Measurements from ENCODE around the gene CTNNA3. TPM values are rescaled to one million over a fixed set of nuclear protein-coding genes. Genes with fewer than 3 reads are reported as not detected.

Gene CTNNA3
- total RNA-seq, 4 donors from 2014 or later, result 0.04 to 0.19 (median 0.11) TPM

DNA sequence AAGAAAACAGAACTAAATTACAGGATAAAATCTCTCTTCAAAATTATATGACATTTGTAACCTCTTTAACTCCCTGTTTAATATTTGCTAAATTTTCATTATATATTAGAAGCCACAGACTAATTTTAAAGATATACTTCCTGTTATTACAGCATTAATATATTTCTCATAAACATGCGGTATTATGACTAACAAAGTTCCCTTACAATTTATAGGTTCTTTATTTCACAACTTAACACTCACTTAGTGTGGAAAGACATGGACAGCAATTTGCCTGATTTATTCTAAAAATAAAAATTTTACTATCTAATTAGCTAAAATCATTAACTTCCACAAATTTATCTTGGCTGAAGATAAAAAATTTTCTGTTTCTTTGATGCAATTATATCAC lies 29.0 kb downstream of the CTNNA3 start:
- no peak for DNase-seq (ENCODE audit: low spot score in 2 of 2)
- intact Hi-C loops (cut with DNase I; ENCODE audit: low total_unique reads), result no loop called here
- 84 to 96% methylated on average over 1 of the region's 1 CpG for WGBS, 2 donors
- H3K4me3 ChIP-seq (ENCODE audit: low read depth, poor library complexity, severe bottlenecking), result no peak overlapping the region
- TF ChIP-seq POLR2A (IDR thresholded peaks at IDR 0.05), result no peak
- TF ChIP-seq, protein P1, sequence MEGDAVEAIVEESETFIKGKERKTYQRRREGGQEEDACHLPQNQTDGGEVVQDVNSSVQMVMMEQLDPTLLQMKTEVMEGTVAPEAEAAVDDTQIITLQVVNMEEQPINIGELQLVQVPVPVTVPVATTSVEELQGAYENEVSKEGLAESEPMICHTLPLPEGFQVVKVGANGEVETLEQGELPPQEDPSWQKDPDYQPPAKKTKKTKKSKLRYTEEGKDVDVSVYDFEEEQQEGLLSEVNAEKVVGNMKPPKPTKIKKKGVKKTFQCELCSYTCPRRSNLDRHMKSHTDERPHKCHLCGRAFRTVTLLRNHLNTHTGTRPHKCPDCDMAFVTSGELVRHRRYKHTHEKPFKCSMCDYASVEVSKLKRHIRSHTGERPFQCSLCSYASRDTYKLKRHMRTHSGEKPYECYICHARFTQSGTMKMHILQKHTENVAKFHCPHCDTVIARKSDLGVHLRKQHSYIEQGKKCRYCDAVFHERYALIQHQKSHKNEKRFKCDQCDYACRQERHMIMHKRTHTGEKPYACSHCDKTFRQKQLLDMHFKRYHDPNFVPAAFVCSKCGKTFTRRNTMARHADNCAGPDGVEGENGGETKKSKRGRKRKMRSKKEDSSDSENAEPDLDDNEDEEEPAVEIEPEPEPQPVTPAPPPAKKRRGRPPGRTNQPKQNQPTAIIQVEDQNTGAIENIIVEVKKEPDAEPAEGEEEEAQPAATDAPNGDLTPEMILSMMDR (IDR thresholded peaks at IDR 0.05), result no peak

- TF ChIP-seq, protein P1 (IDR thresholded peaks at IDR 0.05), result no peak
- no peak for TF ChIP-seq POLR2A (IDR thresholded peaks at IDR 0.05)
- 90% methylated on average over 1 of the region's 1 CpG for WGBS, 2 donors
- H3K4me3 ChIP-seq (ENCODE audit: low read depth, poor library complexity, severe bottlenecking), result no peak overlapping the region
- intact Hi-C loops (cut with DNase I; ENCODE audit: low total_unique reads), result no loop called here
- no peak for DNase-seq (ENCODE audit: low spot score in 2 of 2)
Measured at GRCh38 chr10:67666416-67667034, 29.5 kb downstream of the CTNNA3 start.

DNA sequence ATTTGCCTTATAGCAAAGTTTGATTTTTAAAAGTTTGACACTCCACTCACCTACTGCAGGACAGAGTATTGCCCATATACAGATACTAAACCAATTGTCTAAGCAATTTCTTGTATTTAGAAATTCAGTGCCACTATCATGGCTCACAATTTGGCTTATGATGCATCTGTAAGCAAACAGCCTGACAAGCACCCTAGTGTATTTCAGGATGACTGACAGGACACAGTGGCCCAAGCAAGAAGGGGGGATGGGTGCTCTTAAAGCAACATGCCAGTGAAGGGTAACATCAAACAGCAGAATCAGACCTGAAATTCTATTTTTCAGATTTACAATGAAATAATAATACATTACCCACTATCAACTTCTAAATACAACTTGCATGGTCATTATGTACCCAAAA lies 30.5 kb downstream of the CTNNA3 start:
- TF ChIP-seq POLR2A (IDR thresholded peaks at IDR 0.05), result no peak
- TF ChIP-seq, protein P1 (IDR thresholded peaks at IDR 0.05), result no peak
- intact Hi-C loops (cut with DNase I; ENCODE audit: low total_unique reads), result no loop called here
- H3K4me3 ChIP-seq (ENCODE audit: low read depth, poor library complexity, severe bottlenecking), result no peak overlapping the region
- no peak for DNase-seq (ENCODE audit: low spot score in 2 of 2)

DNA sequence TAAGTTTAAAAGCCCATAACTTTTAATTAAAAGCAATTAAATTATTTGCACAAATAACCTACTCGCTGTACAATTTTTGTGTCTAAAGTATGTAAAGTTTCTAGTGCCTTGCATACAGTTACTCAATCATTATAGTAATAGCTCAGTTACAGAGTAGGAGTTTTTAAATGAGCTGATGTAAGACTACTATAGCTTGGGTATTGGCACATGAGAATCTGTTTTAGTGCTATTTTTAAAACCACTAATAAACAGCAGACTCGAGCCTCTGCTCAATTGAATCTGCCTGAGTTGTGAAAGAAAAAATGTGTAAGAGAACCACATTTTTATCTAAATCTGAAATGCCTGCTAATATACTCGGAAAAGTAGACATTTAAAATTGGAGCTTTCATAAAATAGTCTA lies 31.1 kb downstream of the CTNNA3 start:
- intact Hi-C loops (cut with DNase I; ENCODE audit: low total_unique reads), result no loop called here
- H3K4me3 ChIP-seq (ENCODE audit: low read depth, poor library complexity, severe bottlenecking), result no peak overlapping the region
- DNase-seq (ENCODE audit: low spot score in 2 of 2), result no peak
- WGBS, 2 donors, result 46 to 48% methylated on average over 3 of the region's 3 CpGs
- TF ChIP-seq POLR2A (IDR thresholded peaks at IDR 0.05), result no peak
- TF ChIP-seq, protein P1 (IDR thresholded peaks at IDR 0.05), result no peak

DNA sequence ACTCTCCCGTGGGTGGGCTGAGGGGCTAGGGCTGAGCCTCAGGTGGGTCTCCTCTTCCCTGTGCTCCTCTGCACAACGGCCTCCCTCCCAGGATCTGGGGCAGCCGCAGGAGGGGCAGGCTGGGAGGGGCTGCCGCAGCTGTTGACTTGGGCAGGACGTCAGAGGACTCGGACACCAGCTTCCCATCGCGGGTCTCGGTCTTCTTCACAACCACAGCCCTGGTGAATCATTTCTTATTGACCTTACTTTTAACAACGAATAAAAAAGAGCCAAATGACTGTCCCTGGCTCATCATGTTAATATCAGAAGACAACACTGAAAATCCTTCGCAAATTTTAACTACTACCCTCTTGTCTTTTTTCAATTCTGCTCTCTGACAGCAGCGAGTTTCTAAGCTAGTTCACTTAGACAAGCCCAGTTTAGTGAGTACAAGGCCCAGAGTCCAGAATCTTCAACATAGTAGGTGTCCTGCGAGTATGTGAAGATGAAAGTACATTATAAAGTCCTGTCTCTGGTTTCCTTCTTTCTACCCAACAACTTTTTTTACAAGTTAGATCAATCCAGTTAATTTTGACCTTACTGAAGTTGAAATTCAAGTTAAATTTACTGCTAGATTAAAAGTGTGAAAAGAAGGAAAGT lies 32.4 kb downstream of the CTNNA3 start:
- WGBS, 2 donors, result 68 to 72% methylated on average over 13 of the region's 13 CpGs
- no peak for DNase-seq (ENCODE audit: low spot score in 2 of 2)
- no peak overlapping the region for H3K4me3 ChIP-seq (ENCODE audit: low read depth, poor library complexity, severe bottlenecking)
- intact Hi-C loops (cut with DNase I; ENCODE audit: low total_unique reads), result no loop called here
- TF ChIP-seq POLR2A (IDR thresholded peaks at IDR 0.05), result no peak
- TF ChIP-seq, protein P1 (IDR thresholded peaks at IDR 0.05), result no peak

GRCh38 chr10:67662415-67662814 lies 33.6 kb downstream of the CTNNA3 start:
- no peak for DNase-seq (ENCODE audit: low spot score in 2 of 2)
- intact Hi-C loops (cut with DNase I; ENCODE audit: low total_unique reads), result no loop called here
- no peak overlapping the region for H3K4me3 ChIP-seq (ENCODE audit: low read depth, poor library complexity, severe bottlenecking)
- TF ChIP-seq, protein P1 (IDR thresholded peaks at IDR 0.05), result no peak
- TF ChIP-seq POLR2A (IDR thresholded peaks at IDR 0.05), result no peak
- 84 to 91% methylated on average over 3 of the region's 3 CpGs for whole genome bisulfite sequencing, 2 donors

Measured in lower leg skin (tissue), 4 donors.